Astrocyte (in vitro differentiated cells and primary cell): ENCODE data around the gene HMX2. TPM values are rescaled to one million over a fixed set of nuclear protein-coding genes. Genes with fewer than 3 reads are reported as not detected.

ENCODE experiments used
- DNase-seq: peaks from one replicate; pipeline ENCODE4 v3.0.0-alpha.2; 2010; ENCODE audit warnings: low read depth
- FAIRE-seq: peaks from 2 replicates; lab custom pipeline; 2011; peaks lifted over from hg19 to GRCh38; lab: Jason Lieb, UNC
- H2AFZ ChIP-seq: 2 replicates; pipeline ENCODE4 v1.6.0; 2012; ENCODE audit warnings: low read depth, low read length, inconsistent platforms
- H3K27ac ChIP-seq: 2 replicates; pipeline ENCODE4 v1.5.1; 2011; ENCODE audit warnings: low read depth, low read length, inconsistent platforms
- H3K27me3 ChIP-seq: 2 replicates; pipeline ENCODE4 v1.6.0; 2011; ENCODE audit warnings: low read length, inconsistent platforms; ENCODE audit not compliant: insufficient read depth
- H3K36me3 ChIP-seq: 2 replicates; pipeline ENCODE4 v1.5.1; 2011; ENCODE audit warnings: low read length, inconsistent platforms; ENCODE audit not compliant: insufficient read depth
- H3K4me1 ChIP-seq: 2 replicates; pipeline ENCODE4 v1.5.1; 2011; ENCODE audit warnings: low read length, inconsistent platforms; ENCODE audit not compliant: insufficient read depth
- H3K4me2 ChIP-seq: 2 replicates; pipeline ENCODE4 v1.6.0; 2012; ENCODE audit warnings: low read length, inconsistent platforms
- H3K4me3 ChIP-seq: 2 replicates; pipeline ENCODE4 v1.5.1; 2011; ENCODE audit warnings: low read depth, mild to moderate bottlenecking, low read length, inconsistent platforms; ENCODE audit not compliant: insufficient read depth
- H3K79me2 ChIP-seq: 2 replicates; pipeline ENCODE4 v1.6.0; 2012; ENCODE audit warnings: mild to moderate bottlenecking, low read length, inconsistent platforms; ENCODE audit not compliant: insufficient read depth
- H3K9ac ChIP-seq: 2 replicates; pipeline ENCODE4 v1.6.0; 2012; ENCODE audit warnings: mild to moderate bottlenecking, low read length, inconsistent platforms
- H3K9me3 ChIP-seq: 2 replicates; pipeline ENCODE4 v1.5.1; 2012; ENCODE audit warnings: low read depth, mild to moderate bottlenecking, low read length, inconsistent platforms; ENCODE audit not compliant: insufficient read depth
- H4K20me1 ChIP-seq: 2 replicates; pipeline ENCODE4 v1.6.0; 2012; ENCODE audit warnings: low read length, inconsistent platforms; ENCODE audit not compliant: insufficient read depth
- H3K27ac Mint-ChIP-seq: one replicate; pipeline ENCODE4 v1.8.0; 2021; ENCODE audit warnings: mild to moderate bottlenecking, mixed read lengths; ENCODE audit not compliant: unreplicated experiment
- H3K27me3 Mint-ChIP-seq: one replicate; pipeline ENCODE4 v1.8.0; 2021; ENCODE audit warnings: low read depth, mixed read lengths; ENCODE audit not compliant: unreplicated experiment
- H3K36me3 Mint-ChIP-seq: one replicate; pipeline ENCODE4 v1.8.0; 2021; ENCODE audit warnings: low read depth, mixed read lengths; ENCODE audit not compliant: unreplicated experiment
- H3K4me1 Mint-ChIP-seq: one replicate; pipeline ENCODE4 v1.8.0; 2021; ENCODE audit warnings: low read depth, mixed read lengths; ENCODE audit not compliant: unreplicated experiment
- H3K4me3 Mint-ChIP-seq: one replicate; pipeline ENCODE4 v1.8.0; 2021; ENCODE audit warnings: mild to moderate bottlenecking, moderate library complexity, mixed read lengths; ENCODE audit not compliant: unreplicated experiment
- H3K9me3 Mint-ChIP-seq: one replicate; pipeline ENCODE4 v1.8.0; 2021; ENCODE audit warnings: mild to moderate bottlenecking, mixed read lengths; ENCODE audit not compliant: unreplicated experiment
- CTCF ChIP-seq: IDR thresholded peaks from 2 replicates; pipeline ENCODE4 v1.5.1; 2011; ENCODE audit warnings: low read depth, mild to moderate bottlenecking, inconsistent platforms, low read length, moderate library complexity; ENCODE audit not compliant: insufficient read depth
- EZH2 ChIP-seq: IDR thresholded peaks from 2 replicates; pipeline ENCODE4 v1.6.1; 2012; ENCODE audit warnings: mild to moderate bottlenecking, low read length, inconsistent platforms; ENCODE audit not compliant: insufficient read depth
- total RNA-seq: library from RNA; stranded (reverse); gene quantifications from 2 replicates; pipeline ENCODE4 v1.2.1, GENCODE V29; 2021

HMX2 gene
- total RNA-seq, 1 donor from 2014 or later, result not detected

- Histone ChIP-seq H3K9ac (no peak overlapping the region), H3K27ac (no peak overlapping the region), H3K4me2 (peak overlapping the region; percentile 83), H3K9me3 (no peaks in the 10 kb centered on the region), H3K79me2 (no peaks in the 10 kb centered on the region), H2AFZ (peak overlapping the region; percentile 83), H4K20me1 (peaks cover 4% of the 10 kb centered on the region), H3K36me3 (no peaks in the 10 kb centered on the region), H3K4me3 (peak overlapping the region; percentile 32), H3K4me1 (no peaks in the 10 kb centered on the region), H3K27me3 (peaks cover 88% of the 10 kb centered on the region)
- Mint-ChIP-seq H3K27ac (peak overlapping the region; percentile 93), H3K27me3 (peaks cover 77% of the 10 kb centered on the region), H3K9me3 (peaks cover 25% of the 10 kb centered on the region), H3K36me3 (peaks cover 4% of the 10 kb centered on the region), H3K4me1 (peaks cover 5% of the 10 kb centered on the region), H3K4me3 (peak overlapping the region; percentile 77)
- TF ChIP-seq CTCF (peak; percentile 87), EZH2 (peak; percentile 55)
- FAIRE-seq, result no peak
- DNase-seq, result peak; percentile 50
These were observed 15.1 kb upstream of the HMX2 start for GRCh38 chr10:123132576-123133477.

- no peak for DNase-seq
- no peak for TF ChIP-seq CTCF
- TF ChIP-seq EZH2, result peak; percentile 11
- Histone ChIP-seq H3K79me2 (no peaks in the 10 kb centered on the region), H4K20me1 (peaks cover 7% of the 10 kb centered on the region), H3K27me3 (peaks cover 90% of the 10 kb centered on the region), H3K4me2 (peak overlapping the region; percentile 83), H3K4me3 (peak overlapping the region; percentile 32), H3K27ac (no peak overlapping the region), H3K9ac (no peak overlapping the region), H3K9me3 (no peaks in the 10 kb centered on the region), H3K36me3 (no peaks in the 10 kb centered on the region), H3K4me1 (no peaks in the 10 kb centered on the region), H2AFZ (peak overlapping the region; percentile 83)
- Mint-ChIP-seq H3K27me3 (peaks cover 77% of the 10 kb centered on the region), H3K36me3 (peaks cover 4% of the 10 kb centered on the region), H3K4me3 (peak overlapping the region; percentile 27), H3K9me3 (peaks cover 27% of the 10 kb centered on the region), H3K4me1 (peaks cover 5% of the 10 kb centered on the region), H3K27ac (peak overlapping the region; percentile 19)
- FAIRE-seq, result no peak
These were observed 14.2 kb upstream of the HMX2 start for GRCh38 chr10:123133541-123134342.
